IPS-18a (cell line): ENCODE results near the gene TP53AIP1.

Experiments
- H3K27ac ChIP-seq: one replicate; pipeline ENCODE4 v1.5.1; 2013; ENCODE audit warnings: low read length
- H3K27me3 ChIP-seq: one replicate; pipeline ENCODE4 v1.6.1; 2013; ENCODE audit warnings: mild to moderate bottlenecking, low read length; ENCODE audit not compliant: control insufficient read depth, insufficient read depth
- H3K36me3 ChIP-seq: one replicate; pipeline ENCODE4 v1.6.1; 2013; ENCODE audit warnings: low read depth, low read length; ENCODE audit not compliant: control insufficient read depth
- H3K4me1 ChIP-seq: one replicate; pipeline ENCODE4 v1.6.1; 2013; ENCODE audit warnings: low read depth, low read length; ENCODE audit not compliant: control insufficient read depth
- H3K4me3 ChIP-seq: one replicate; pipeline ENCODE4 v1.5.1; 2013; ENCODE audit warnings: low read length
- H3K9ac ChIP-seq: one replicate; pipeline ENCODE4 v1.6.1; 2013; ENCODE audit warnings: mild to moderate bottlenecking, low read length, moderate library complexity
- H3K9me3 ChIP-seq: one replicate; pipeline ENCODE4 v1.6.1; 2013; ENCODE audit warnings: low read depth, low read length; ENCODE audit not compliant: control insufficient read depth

The TP53AIP1 gene

GRCh38 chr11:128931668-128932067, 11.0 kb downstream of the TP53AIP1 start:
- Histone ChIP-seq H3K9ac (no peak overlapping the region), H3K9me3 (no peaks in the 10 kb centered on the region)

DNA sequence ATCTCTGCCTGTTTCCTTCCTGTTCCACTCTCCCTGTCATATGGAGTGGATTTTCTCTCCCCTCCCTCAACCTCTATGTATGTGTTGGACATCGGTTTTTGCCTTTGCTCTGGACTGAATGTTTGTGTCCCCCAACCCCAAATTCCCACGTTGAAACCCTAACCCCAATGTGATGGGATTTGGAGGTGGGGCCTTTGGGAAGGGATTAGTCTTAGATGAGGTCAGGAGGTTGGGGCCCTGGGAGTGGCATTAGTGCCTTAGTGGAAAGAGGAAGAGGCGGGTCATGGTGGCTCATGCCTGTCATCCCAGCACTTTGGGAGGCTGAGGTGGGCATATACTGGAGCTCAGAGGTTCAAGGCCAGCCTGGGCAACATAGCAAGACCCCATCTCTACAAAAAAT, 11.6 kb downstream of the TP53AIP1 start:
- Histone ChIP-seq H3K4me1 (peaks cover 31% of the 10 kb centered on the region), H3K9me3 (no peaks in the 10 kb centered on the region), H3K27me3 (peaks cover 58% of the 10 kb centered on the region), H3K9ac (no peak overlapping the region), H3K27ac (no peak overlapping the region), H3K36me3 (no peaks in the 10 kb centered on the region), H3K4me3 (no peak overlapping the region)

More at GRCh38 chr11:128931668-128932067, 11.0 kb downstream of the TP53AIP1 start:
- H3K36me3 ChIP-seq: no peaks in the 10 kb centered on the region
- H3K4me1 ChIP-seq: peaks cover 30% of the 10 kb centered on the region
- H3K27ac ChIP-seq: no peak overlapping the region
- no peak overlapping the region for H3K4me3 ChIP-seq
- peaks cover 52% of the 10 kb centered on the region for H3K27me3 ChIP-seq

DNA sequence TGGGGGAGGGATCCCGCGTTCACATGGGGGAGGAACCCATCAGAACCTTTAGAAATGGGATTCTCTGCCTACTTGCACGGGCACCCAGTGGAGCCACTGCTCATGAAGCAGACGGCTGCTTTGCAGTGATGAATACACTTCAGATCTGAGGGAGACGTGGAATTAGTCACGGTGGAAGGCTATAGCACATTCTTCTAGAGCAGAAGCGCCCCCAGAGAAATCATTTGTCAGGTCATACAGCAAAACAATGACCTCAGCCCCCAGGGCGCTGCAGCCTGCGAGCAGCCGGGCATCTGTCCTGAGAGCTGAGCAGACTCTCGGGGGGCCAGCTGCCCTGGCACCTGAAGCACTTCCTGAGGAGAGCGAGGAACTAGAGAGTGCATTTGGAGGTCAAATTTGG, 12.7 kb downstream of the TP53AIP1 start:
- H3K36me3 ChIP-seq: no peaks in the 10 kb centered on the region
- peaks cover 35% of the 10 kb centered on the region for H3K4me1 ChIP-seq
- H3K9ac ChIP-seq: no peak overlapping the region
- no peak overlapping the region for H3K4me3 ChIP-seq
- peaks cover 69% of the 10 kb centered on the region for H3K27me3 ChIP-seq
- H3K9me3 ChIP-seq: no peaks in the 10 kb centered on the region
- H3K27ac ChIP-seq: no peak overlapping the region

GRCh38 chr11:128929468-128929867, 13.2 kb downstream of the TP53AIP1 start:
- Histone ChIP-seq H3K4me3 (no peak overlapping the region), H3K9ac (no peak overlapping the region), H3K9me3 (no peaks in the 10 kb centered on the region), H3K27me3 (peaks cover 73% of the 10 kb centered on the region), H3K27ac (no peak overlapping the region), H3K36me3 (no peaks in the 10 kb centered on the region), H3K4me1 (peaks cover 38% of the 10 kb centered on the region)

GRCh38 chr11:128928400-128928799, 14.3 kb downstream of the TP53AIP1 start:
- H3K27ac ChIP-seq: no peak overlapping the region
- H3K9ac ChIP-seq: no peak overlapping the region
- H3K9me3 ChIP-seq: no peaks in the 10 kb centered on the region
- H3K4me1 ChIP-seq: peaks cover 38% of the 10 kb centered on the region
- H3K27me3 ChIP-seq: peaks cover 72% of the 10 kb centered on the region
- no peak overlapping the region for H3K4me3 ChIP-seq
- no peaks in the 10 kb centered on the region for H3K36me3 ChIP-seq

DNA sequence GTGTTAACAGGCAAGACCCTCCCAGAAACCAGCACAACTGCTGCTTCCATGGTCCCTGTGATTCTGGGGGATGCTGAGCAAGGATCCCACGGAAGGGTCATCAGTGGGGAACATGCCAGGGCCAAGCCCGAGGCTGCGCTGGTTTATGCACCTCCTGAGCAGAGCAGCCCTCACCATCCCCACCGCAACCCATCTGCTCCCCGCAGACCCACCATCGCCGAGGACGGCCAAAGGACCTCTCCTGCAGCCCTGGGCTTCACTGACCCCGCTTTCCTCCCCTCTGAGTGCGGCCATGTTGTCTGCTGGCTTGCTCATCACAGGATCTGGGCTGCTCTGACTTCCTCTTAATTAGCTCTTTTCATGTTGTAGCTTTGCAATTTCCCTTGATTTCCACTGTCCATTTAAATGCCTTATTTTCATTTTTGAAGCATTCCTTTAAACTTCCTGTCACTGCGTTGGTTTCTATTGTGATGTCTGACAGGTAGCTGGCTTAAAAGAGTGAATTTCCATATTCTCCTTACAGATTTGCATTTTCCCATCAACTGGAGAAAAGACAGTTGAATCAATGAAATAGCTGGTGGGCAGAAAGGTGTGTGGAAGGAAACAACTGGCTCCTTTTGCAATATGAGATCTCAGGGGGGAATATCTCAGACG, 14.9 kb downstream of the TP53AIP1 start:
- no peak overlapping the region for H3K27ac ChIP-seq

DNA sequence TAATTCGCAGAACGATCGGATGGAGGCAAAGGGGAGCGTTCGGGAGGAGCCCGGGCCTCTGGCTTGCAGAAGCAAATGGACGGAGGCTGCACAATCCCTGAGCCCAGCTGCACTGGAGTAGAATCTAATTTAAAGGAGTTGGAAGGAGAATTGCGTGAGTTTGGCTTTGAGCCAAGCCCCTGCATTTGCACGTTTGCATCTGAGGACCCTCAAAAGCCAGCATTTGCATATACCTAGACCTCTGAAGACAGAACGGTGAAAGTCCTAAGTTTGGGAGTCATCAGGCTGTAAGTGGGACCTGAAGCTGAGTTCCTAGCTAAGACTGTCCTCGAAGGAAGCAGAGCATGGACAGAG, 15.6 kb downstream of the TP53AIP1 start:
- H3K9ac ChIP-seq: no peak overlapping the region
- peaks cover 38% of the 10 kb centered on the region for H3K4me1 ChIP-seq
- no peaks in the 10 kb centered on the region for H3K9me3 ChIP-seq
- peaks cover 63% of the 10 kb centered on the region for H3K27me3 ChIP-seq
- H3K36me3 ChIP-seq: no peaks in the 10 kb centered on the region
- H3K4me3 ChIP-seq: no peak overlapping the region
- no peak overlapping the region for H3K27ac ChIP-seq

More for the DNA sequence above, 14.9 kb downstream of the TP53AIP1 start:
- H3K4me3 ChIP-seq: no peak overlapping the region
- peaks cover 68% of the 10 kb centered on the region for H3K27me3 ChIP-seq
- no peaks in the 10 kb centered on the region for H3K9me3 ChIP-seq
- H3K9ac ChIP-seq: no peak overlapping the region
- H3K4me1 ChIP-seq: peaks cover 38% of the 10 kb centered on the region
- H3K36me3 ChIP-seq: no peaks in the 10 kb centered on the region

DNA sequence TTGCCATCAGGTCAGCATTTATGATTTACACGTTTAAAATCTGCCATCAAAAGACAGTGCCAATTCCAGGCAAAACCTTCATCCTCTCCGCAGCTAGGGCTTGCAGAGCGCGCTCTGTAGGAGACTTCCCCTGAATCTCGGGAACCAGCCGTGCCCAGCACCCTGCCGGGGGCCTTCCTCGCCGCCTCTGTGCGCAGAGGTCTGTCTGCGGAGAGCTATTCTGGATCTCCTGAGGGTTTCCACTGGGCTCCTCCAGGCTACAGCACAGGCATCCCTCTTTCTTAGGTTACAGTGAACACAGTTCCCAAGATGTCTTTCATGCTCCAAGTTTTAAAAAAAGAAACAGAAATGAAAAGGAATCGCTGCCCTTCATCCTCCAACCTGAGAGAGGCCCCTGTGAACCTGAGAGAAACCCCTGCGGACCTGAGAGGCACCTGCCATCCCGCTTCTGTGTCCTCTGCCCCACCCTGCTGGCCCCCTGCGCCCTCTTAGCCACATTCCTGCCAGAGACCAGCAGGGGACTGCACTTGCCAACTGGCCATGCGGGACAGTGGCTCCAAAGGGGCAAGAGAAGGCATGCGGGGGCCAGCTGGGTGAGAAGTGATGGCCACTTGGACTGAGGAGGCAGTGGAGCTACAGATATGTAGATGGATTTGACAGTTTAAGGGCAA, 16.1 kb downstream of the TP53AIP1 start:
- H3K4me3 ChIP-seq: no peak overlapping the region
- H3K9ac ChIP-seq: no peak overlapping the region
- H3K36me3 ChIP-seq: no peaks in the 10 kb centered on the region
- H3K27ac ChIP-seq: no peak overlapping the region
- H3K27me3 ChIP-seq: peaks cover 58% of the 10 kb centered on the region
- H3K9me3 ChIP-seq: no peaks in the 10 kb centered on the region
- peaks cover 38% of the 10 kb centered on the region for H3K4me1 ChIP-seq

- Histone ChIP-seq H3K4me3 (no peak overlapping the region), H3K4me1 (peaks cover 38% of the 10 kb centered on the region), H3K27me3 (peaks cover 56% of the 10 kb centered on the region), H3K36me3 (no peaks in the 10 kb centered on the region), H3K9me3 (no peaks in the 10 kb centered on the region), H3K9ac (no peak overlapping the region), H3K27ac (no peak overlapping the region)
Measured at GRCh38 chr11:128926000-128926399, 16.7 kb downstream of the TP53AIP1 start.

- Histone ChIP-seq H3K27me3 (peaks cover 56% of the 10 kb centered on the region), H3K9ac (no peak overlapping the region), H3K4me1 (peaks cover 38% of the 10 kb centered on the region), H3K9me3 (no peaks in the 10 kb centered on the region), H3K36me3 (no peaks in the 10 kb centered on the region), H3K4me3 (no peak overlapping the region), H3K27ac (no peak overlapping the region)
Measured at GRCh38 chr11:128925250-128925600, 17.4 kb downstream of the TP53AIP1 start.

- peaks cover 33% of the 10 kb centered on the region for H3K4me1 ChIP-seq
- no peak overlapping the region for H3K4me3 ChIP-seq
- H3K9ac ChIP-seq: no peak overlapping the region
- peaks cover 51% of the 10 kb centered on the region for H3K27me3 ChIP-seq
- no peaks in the 10 kb centered on the region for H3K9me3 ChIP-seq
- no peaks in the 10 kb centered on the region for H3K36me3 ChIP-seq
- no peak overlapping the region for H3K27ac ChIP-seq
Measured at GRCh38 chr11:128924510-128925249, 18.0 kb downstream of the TP53AIP1 start.
